GM18909 (cell line): ENCODE data around the gene NEK1.
A peak's percentile ranks its signal among the peaks of the same experiment; 100 is the strongest.
"Not testable (repeated sequence)": the region's sequence is repeated elsewhere in the genome, so short reads cannot be mapped to it uniquely, and the experiment has no call there.

ENCODE experiments used
- ATAC-seq: cut with Tn5 transposase; IDR thresholded peaks from one replicate; pipeline ENCODE4 v1.9.1; 2021; ENCODE audit warnings: mild to moderate bottlenecking; ENCODE audit not compliant: unreplicated experiment, poor library complexity

The NEK1 gene

DNA sequence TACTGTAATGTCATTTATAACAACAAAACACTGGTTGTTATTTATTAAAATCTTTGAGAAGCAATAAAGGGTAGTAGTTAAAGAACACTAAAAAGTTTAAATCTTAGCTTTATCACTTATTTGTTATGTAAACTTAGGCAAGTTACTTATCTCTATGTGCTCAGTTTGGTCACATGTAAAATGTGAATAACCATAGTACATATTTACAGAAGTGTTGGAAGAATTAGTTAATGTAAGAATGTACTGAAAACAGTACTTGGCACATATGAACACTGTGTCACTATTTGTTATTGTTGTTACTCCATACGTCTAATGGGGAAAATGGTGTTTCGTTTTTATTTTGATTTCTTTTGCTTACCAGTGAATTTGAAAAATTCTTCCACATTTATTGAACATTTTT is 9.1 kb downstream of the NEK1 start:
- no peak for ATAC-seq

DNA sequence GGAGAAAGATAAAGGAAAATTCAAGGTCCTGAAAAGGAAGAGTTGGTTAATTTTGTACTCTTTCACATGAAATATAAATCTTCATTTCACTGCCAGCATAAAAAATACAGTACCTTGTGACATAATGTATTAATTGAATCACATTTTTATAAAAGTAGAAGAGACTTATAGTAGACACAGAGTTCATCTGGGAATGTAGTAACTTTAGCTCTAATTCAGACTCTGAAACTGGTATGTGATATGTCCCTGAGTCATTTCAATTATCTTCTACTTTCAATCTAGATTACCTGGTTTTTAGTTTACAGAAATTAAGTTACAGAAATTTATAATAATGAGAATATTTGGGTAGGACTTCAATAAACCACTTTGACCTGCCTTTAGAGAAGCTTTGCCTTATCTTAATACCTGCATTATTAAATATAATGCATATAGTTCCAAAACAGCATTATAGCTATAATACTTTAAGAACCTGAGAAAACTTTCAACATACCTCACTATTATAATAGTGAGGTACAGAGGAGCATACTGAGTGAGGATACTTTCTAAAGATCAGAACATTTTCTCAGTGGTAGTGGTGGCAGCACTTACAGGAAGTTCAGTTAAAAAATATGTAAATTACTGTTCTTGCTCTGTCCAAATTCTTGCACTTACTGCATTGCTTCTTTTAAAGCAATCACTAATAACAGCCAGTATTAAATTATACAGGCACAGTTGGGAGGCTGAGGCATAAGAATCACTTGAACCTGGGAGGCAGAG is 11.2 kb downstream of the NEK1 start:
- ATAC-seq: peak; percentile 58

DNA sequence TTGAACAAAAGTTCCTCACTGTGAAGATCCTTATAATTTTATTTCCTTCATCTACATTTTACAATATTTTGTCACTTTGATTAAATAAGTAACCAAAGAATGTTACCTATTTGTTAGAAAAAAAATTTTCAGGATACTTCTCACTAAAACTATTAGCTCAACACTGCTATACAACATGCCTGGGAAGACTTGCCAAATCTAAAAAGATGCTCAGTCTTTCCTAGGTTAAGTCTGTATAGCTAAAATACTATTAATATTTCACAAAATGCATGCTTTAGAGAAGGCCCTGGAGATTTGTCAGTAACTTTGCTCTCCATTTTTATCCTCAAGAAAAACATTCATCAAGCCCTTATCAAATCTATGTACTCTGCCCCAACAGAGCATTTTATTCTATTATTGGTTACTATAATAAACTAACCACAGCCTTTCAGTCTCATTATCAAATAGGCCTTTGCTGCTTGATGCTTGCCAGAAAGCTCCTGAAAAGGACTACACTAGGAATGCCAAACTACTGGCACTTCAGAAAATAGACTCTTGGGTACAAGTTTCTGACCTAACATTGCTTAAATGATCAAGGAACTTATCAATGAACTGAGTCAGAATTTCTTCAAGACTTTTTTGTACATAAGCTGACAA is 17.7 kb downstream of the NEK1 start:
- ATAC-seq: no peak

DNA sequence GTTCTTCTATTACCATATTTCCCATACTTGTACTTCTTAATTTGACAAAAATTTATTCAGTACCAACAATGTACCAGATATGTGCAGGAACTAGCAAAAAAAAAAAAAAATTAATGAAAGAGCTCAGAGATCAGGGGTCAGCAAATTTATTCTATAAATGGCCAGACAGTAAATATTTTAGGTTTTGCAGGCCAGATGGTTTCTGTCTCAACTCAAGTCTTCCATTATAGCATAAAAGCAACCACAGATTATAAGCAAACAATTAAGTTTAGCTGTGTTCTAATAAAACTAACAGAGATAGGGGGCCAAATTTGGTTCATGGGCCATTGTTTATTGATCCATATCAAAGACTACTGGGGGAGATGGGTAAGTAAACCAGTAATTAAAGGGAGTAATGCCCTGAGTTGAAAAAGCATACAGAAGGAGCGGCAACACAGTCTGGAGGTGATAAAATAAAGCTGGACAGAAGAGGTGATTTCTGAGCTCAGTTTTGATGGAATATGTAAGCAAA is 19.3 kb downstream of the NEK1 start:
- no peak for ATAC-seq

DNA sequence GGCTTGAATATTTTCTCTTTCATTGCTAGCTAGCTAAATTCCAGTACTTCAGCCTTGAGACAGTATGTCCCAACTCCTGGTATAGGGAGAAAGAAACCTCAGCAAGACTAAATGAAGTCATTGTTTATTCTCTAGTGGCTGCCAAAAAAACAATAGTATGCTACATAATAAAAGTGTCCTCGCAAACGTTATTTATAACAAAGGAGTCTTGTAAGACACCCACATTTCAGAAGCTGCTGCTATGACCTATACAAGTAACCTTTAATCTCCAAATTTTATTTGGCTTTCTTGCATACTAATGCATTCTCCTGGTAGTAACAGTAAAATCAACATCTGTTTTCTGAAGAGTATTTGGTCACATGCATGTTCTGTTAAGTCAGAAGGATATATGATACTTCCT is 28.8 kb downstream of the NEK1 start:
- ATAC-seq: no peak

DNA sequence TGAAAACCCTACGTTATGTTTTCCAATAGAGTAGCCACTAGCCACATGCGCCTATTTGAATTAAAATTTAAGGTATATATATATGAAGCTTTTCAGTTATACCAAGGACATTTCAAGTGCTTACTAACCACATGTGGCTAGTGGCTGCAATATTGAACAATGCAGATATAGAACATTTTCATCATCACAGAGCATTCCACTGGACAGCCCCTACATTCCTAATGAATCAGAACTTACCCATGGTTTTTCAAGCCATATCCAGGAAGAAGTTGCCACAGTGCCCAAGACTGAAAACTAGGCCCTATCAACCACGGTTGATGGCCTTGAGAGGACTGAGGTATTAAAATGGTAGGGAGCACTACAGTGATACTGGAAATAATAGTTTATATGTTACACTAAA is 29.7 kb downstream of the NEK1 start:
- peak; percentile 24 for ATAC-seq

DNA sequence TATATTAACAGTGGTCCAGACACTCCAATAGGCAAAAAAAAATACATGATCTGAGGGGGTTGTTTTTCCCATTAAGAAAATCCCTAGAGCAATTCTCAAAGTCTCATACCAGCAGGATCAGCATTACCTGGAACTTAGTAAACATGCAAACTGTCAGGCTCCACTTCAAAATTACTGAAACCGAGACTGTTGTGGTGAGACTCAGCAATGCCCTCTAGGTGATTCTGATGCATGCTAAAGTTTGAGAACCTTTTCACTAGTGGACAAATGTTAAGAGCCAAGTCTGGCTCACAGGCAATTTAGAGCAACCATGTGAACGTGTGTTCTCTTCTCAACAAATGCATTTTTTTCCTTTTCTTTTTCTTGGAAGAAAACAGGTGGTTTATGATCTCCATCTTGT is 30.2 kb downstream of the NEK1 start:
- ATAC-seq: peak; percentile 96

DNA sequence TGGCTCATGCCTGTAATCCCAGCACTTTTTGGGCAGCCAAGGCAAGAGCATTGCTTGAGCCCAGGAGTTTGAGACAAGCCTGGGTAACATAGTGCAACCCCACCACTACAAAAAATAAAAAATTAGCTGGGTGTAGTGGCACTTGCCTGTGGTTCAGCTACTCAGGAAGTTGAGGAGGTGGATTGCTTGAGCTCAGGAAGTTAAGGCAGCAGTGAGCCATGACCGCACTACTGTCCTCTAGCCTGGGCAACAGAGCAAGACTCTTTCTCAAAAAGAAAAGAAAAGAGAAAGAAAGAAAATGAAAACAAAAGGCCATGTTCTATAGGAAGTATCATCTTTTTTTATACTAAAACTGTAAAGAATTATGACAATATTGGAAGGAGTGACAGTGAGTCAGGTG is 38.5 kb downstream of the NEK1 start:
- ATAC-seq: no peak

DNA sequence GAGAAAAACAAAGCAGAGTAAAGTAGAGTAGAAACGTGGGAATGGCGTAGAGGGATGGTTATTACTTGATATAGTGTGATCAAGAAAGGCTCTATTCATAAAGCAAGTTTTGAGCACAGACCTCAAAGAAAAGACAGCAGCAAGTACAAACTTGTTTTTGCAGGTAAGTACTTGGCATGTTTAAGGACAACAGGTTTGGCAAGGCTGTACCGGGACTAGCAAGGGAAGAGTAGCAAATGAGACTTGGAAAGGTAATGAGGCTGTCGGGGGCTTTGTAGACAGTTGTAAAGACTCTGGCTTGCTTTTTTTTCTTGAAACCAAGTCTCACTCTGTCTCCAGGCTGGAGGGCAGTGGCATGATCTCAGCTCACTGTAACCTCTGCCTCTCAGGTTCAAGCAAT is 40.9 kb downstream of the NEK1 start:
- no peak for ATAC-seq

DNA sequence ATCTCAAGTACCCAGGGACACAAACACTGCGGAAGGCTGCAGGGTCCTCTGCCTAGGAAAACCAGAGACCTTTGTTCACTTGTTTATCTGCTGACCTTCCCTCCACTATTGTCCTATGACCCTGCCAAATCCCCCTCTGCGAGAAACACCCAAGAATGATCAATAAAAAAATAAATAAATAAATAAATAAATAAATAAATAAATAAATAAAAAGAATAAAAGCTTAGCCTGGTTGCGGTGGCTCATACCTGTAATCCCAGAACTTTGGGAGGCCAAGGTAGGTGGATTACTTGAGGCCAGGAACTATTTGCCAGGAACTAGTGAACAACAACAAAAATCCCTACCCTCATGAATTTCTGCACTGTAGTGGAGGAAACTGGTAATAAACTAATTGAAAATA is 41.4 kb downstream of the NEK1 start:
- ATAC-seq: not testable (repeated sequence)

DNA sequence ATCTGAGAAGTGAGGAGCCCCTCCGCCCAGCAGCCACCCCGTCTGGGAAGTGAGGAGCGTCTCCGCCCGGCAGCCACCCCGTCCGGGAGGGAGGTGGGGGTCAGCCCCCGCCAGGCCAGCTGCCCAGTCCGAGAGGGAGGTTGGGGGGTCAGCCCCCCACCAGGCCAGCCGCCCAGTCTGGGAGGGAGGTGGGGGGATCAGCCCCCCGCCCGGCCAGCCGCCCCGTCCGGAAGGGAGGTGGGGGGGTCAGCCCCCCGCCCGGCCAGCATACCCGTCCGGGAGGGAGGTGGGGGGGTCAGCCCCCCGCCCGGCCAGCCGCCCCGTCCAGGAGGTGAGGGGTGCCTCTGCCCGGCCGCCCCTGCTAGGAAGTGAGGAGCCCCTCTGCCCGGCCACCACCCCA is 42.1 kb downstream of the NEK1 start:
- not testable (repeated sequence) for ATAC-seq

DNA sequence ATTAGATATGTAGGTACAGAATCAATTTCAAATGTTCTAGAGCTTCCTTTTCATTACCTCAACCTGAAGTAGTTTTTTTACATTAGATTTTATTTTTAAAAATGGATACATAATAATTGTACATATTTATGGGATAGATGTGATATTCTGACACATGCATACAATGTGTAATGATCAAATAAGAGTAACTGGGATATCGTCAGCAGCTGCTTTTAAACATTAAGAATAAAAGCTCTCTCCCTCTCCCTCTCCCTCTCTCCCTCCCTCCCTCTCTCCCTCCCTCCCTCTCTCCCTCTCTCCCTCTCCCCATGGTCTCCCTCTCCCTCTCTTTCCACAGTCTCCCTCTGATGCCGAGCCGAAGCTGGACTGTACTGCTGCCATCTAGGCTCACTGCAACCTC is 43.2 kb downstream of the NEK1 start:
- not testable (repeated sequence) for ATAC-seq

DNA sequence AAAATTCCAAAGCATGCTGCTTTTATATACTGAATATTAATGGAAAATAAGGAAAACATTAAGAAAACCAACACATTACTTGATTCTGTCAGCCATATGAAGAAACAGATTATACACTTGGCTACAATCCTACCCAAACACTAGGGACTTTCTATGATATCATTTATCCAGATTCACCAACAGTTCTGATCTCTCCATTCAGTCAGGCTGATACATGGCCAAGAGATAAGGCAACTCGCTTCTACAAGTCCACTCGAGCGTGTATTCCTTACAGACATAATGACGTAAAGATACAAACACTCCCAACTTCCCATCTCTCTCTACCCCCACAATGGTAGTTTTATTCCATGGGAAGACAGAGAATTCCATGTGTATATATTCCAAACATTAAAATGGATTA is 44.5 kb downstream of the NEK1 start:
- ATAC-seq: no peak

DNA sequence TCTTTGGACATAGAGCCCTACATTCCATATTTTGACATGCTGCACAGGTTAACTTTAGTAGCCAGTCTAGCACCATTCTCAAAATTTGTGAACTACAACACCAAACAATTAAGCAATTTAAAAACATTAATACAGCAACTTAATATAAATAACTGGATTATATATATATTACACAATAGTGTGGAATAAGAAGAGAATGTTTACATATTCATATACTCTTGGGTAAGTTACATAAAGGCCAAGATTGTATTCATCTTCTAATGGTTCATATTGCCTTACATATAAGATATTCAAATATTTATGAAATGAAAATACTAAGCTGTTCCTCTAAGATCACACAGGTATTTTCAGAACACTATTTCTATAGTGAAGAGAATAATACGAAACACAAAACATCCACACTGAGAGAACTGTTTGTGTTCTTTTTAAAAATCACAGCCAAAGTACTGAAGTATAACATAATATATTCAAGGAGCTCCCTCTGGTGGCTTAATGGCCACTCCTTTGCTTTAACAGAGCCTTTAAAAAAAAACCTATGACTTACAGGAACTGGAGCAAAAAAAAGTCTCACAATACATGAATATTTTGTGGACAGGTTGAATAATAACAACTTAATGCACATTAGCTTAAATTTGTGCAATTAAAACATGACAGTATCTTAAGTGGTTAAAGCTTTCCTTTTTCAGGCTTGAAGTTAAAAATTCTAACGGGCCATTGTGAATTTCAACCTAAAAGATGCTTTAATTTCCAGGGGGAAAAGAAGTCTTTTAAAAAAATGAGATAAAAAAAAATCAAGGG is 46.2 kb downstream of the NEK1 start:
- peak; percentile 74 for ATAC-seq

DNA sequence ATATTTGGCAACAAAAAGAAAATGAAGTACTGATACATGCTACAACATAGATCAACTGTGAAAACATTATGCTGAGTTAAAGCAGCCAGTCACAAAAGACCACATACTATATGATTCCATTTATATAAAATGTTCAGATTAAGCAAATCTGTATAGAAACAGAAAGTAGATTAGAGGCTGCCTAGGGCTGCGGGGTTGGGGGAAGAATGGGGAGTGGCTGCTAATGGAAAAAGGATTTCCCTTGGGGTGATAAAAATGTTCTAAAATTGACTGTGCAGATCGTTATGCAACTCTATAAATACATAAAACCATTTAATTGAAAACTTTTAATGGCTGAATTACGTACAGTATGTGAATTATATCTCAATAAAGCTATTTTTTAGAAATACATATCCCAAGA is 46.8 kb downstream of the NEK1 start:
- no peak for ATAC-seq

DNA sequence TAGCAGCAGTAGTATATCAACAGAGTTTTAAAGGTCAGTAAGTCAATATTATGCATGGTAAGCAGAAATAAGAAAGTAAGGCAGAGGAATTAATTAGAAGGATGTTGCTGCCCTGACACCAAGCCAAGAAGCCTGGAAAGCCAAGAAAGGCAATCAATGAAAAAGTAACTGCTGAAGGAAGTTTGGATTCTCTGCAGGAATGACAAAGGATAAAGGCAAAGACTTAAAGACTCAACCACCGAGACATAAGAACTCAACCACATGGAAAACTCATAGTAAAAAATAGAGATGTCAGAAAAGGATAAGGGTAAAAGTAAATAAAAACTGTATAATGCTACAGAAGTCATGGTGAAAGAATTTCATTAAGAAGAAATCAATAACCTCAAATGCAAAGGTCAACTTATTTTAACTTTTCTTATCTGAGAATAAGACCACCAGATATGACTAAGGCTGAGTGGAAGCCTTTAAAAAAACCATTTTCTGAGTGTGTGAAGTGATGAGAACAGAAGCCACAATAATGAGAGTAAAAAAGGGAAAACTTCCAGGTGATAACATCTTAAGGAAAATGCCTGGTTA is 55.2 kb downstream of the NEK1 start:
- ATAC-seq: no peak

DNA sequence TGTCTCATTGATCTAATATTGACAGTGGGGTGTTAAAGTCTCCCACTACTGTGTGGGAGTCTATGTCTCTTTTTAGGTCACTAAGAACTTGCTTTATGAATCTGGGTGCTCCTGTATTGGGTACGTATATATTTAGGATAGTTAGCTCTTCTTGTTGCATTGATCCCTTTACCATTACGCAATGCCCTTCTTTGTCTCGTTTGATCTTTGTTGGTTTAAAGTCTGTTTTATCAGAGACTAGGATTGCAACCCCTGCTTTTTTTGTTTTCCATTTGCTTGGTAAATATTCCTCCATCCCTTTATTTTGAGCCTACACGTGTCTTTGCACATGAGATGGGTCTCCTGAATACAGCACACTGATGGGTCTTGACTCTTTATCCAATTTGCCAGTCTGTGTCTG is 65.8 kb downstream of the NEK1 start:
- ATAC-seq: not testable (repeated sequence)

DNA sequence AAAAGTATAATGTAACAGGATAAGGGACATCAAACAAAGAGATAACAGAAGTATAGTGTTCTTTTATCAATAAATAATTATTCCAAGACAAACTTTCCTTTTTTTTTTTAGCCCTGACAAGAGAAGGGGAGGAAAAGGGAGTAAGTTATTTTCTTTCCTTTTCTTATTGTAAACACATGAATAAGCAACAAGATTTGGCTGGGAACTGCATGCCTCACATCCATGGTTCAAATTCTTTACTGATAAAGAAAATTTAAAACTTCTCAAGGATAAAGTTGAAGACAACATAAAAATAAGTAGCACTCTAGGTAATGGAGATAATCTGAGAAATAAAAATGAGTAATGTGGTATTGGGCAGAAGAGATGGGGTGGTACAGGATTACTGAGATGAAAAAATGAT is 71.6 kb downstream of the NEK1 start:
- no peak for ATAC-seq

DNA sequence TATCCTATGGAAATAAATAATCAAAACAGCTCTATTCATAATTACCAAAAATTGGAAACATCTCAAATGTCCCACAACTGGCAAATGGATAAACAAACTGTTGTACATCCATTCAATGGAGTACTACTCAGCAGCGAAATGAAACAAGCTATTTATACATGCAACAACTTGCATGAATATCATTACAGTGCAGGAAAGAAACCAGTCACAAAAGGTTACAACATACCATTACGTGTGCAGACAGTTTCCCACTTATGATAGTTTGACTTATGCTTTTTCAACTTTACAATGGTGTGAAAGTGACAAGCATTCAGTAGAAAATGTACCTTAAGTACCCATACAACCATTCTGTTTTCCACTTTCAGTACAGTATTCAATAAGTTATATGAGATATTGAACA is 82.3 kb downstream of the NEK1 start:
- ATAC-seq: no peak

DNA sequence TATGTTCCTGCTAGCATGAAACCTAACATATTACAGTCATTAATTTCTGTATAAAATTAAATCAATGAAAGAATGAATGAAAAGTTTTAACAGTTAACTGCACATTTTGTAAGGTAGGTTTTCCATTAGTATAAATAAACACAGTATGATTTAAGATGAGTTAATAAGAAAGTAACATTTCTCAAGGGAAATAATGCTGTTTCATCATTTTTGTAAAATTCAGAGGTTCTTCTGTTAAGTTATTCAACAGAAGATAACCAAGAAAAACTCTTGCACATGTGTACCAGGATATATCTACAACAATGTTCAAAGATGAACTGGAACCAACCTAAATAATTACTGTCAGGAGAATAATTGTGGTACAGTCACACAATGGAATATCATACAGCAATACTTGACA is 88.6 kb downstream of the NEK1 start:
- ATAC-seq: no peak

DNA sequence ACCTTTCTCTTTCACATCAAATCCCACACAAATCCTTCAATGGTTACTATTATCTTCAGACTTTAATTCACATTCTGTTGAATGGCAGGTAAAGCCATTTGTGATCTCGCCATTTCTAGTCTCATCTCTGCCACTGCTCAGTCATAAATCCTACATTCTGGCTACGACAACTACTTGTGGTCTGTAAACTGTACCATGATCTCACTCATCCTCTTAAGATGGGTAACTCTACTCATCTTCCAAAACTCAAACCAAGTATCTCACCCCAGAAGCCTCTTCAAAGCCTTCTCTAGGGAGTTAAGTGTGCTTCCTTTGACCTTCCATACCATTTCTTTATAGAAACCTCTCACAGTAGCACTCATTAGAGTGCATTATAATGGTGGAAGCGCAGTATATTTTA is 101.8 kb downstream of the NEK1 start:
- ATAC-seq: no peak
